Stimulated activated CD4-positive, alpha-beta T cell treated with anti-CD3 and anti-CD28 coated beads, Interleukin-4, amount 100 ng/mL, for 48 hours (primary cell): ENCODE measurements around the gene CD163.
"Not testable (repeated sequence)": the region's sequence is repeated elsewhere in the genome, so short reads cannot be mapped to it uniquely, and the experiment has no call there.

Source experiments
- DNase-seq, 2 donors: peaks; one replicate each; pipeline ENCODE4 v3.0.0-alpha.2; 2020; ENCODE audit warnings: low read depth in 2 of 2

CD163 gene

DNA sequence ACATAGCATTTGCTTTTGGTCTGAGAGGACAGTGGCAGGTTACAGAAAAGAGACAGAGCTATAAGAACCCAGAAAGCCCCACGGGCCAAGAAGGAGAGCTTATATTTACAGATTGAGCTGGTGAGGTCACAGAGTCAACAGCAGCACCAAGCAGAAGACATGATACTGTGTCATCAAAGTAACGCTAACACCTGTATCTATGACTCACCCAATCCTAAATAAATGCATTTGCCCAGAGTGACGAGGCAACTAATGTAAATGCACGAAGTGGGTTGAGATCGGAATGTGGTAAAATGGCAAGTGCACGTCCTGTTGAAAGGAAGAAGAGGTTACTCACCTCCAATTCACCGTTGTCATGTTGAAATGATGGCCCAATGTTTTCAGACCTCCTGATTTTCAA is 52.9 kb downstream of the CD163 start:
- no peak for DNase-seq

DNA sequence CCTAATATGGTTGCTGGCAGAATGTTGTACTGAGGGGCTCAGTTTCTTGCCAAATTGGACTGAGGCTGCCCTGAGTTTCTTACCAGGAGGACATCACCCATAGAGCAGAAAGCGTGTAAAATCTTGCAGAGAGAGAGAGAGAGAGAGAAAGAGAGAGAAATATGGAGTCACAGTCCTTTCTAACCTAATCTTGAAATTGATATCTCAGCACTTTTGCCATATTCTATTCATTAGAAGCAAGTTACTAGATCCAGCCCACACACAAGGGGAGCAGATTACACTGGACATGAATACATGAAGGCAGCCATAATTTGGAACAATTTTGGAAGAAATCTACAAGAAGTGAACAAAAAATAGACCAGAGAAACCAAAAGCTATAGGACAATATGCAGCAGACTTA is 55.5 kb downstream of the CD163 start:
- no peak for DNase-seq

DNA sequence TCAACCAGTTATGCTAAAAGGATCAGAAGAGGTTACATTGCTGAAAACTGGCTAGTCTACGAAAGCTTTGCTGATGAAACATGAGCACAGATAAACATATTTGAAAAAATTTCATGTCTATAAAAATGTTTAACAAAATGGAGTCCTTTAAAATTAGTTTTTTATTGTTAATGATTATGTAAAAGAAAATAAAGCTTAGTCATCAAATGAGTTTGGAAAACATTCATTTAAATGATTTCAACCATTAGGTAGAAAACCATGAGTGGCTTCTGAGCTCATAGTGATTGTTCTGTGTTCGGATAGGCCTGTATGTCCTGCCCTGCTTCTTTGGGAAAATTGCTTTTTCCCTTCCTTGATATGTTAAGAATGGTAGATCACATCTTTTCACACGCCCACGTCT is 59.0 kb downstream of the CD163 start:
- DNase-seq = no peak

DNA sequence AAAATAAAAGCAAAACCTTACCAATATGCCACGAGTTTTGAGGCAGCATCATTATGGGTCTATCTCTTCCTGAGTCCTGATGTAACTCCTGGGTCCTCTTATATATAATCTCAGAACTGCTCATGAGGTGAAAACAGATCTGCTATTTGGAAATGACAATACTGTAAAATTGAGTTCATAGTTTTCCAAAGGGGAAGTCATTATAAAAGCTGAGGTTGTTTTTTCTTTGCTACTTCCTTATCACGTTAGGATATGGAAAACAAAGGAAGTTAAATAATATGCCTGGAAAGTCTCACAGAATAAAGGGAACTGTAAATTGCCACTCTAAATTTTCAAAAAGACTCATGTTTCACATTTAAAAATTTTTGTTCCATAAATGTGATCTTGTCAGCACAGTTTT is 59.5 kb downstream of the CD163 start, which contains the start of gene CD163L1:
Gene CD163L1, minus strand, starts transcription at position 78 of the 400 bp plus-strand sequence. Its CDS starts 26 bp downstream, at position 52.
- DNase-seq = no peak

DNA sequence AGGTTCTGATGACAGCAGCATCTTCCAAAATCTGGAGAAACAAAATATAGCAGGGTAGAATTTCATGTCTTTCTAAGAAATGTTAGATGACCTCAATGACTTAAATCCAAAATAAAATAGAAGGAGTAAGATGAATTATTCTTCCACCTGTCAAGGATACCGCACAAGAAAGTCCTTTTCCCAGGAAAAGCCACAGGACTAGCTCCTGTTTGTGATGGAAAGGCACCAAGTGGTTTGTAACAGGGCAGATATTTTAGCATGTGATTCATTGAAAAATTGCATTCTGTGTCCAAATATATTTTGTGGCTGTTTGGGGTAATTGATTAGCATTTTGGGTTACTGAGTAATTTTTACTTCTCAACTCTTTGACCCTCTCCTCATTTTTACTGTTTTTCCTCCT is 62.4 kb downstream of the CD163 start:
- no peak for DNase-seq

DNA sequence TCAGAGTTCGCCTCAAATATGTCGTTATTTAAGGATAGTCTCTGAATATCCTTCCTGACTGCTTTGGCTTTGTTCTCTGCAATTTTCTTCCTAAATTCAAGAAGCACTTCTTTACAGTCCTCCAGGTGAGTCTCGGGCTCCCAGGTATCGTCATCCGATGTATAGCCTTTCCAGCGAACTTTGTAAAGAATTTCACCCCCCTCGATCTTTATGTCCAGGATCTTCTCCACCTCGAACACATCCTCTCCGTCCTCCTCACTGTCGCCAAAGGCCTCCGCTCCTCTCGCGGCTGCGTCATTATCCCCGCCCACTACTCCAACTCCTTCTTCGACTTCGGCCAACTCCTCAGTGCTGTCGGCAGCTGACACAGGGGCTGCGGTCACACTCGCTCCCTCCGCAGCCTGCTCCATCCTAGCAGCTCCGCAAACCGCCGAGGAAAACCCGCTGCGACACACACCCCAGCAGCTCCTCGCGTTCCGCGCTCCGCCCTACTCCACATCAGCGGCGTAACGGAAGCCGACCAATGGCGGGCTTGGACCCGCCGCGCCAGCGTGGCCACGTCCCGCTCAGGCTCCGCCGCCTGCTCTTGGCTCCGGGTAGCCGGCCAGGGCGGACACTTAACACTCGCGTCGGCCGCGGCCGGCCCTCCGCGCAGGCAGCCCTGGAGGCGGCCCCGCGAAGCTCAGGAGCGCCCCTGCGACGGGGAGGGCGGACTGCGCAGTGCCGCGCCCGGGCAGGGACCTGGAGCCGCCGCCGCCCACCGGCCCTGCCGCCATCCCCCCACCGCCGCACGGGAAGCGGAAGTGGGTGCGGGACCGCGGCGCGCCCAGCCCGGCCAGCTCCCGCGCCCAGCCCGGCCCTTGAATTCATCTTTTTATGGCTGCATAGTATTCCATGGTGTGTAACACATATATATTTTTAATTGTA is 63.7 kb downstream of the CD163 start:
- DNase-seq = peak; percentile 26 to 33

DNA sequence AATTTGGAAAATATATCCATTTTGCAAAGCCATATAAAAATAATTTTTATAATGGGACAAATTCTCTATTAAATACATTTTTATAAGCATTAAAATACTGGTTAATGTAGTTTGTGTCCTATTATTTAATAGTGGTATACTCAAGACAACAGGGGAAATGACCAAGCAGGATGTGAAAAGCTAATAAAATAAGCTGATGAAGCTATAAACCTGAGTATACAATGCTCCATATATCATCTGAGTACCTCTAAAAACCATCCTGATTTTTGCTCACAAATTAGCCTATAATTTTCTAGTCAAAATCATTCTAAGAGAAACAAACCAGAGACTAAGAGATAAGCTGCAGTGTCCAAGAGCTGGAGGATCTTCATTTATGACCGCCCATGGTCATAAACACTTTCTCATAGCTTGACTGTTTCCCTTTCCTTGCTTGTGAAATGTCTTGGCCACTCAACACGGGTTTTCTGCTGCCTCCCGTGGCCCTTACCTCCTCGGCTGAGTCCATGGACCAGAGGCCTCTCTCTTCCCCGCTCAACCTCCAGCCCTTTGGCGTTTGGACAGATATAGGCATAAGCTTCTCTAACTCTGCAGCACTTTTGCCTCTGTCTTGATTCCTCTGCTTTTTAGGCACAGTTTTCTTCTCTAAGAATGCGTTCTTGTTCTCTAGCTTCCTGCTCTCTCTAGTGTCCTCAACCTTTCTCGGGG is 65.1 kb downstream of the CD163 start:
- not testable (repeated sequence) for DNase-seq

DNA sequence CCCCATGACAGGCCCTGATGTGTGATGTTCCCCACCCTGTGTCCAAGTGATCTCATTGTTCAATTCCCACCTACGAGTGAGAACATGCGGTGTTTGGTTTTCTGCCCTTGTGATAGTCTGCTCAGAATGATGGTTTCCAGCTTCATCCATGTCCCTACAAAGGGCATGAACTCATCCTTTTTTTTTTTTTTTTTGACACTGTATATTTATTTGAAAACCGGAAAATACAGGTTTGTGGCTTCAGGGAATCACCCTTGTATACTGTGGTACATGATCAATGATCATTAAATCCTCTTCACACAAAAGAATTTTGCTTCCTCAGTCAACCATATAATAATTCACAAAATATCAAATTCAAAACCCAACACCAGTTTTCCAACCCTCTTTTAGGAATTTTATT is 66.1 kb downstream of the CD163 start:
- DNase-seq = not testable (repeated sequence)

DNA sequence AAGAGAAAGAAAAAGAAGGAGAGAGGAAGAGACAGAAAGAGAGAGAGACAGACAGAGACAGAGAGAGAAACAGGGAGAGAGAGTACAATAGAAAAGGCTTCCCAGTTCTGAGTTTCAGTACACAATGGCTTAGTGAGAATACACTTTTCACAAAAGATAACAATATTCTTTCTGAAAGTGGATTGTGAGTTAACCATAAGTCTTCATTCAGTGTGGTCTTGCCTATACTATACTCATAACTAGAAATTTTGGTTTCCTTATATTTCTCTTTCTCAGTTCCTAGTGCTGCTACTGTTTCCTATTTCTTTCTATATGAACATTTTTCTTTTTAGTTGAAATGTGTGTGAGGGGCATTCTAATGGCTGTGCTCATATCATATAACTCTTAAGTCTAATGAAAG is 68.9 kb downstream of the CD163 start:
- DNase-seq = no peak

DNA sequence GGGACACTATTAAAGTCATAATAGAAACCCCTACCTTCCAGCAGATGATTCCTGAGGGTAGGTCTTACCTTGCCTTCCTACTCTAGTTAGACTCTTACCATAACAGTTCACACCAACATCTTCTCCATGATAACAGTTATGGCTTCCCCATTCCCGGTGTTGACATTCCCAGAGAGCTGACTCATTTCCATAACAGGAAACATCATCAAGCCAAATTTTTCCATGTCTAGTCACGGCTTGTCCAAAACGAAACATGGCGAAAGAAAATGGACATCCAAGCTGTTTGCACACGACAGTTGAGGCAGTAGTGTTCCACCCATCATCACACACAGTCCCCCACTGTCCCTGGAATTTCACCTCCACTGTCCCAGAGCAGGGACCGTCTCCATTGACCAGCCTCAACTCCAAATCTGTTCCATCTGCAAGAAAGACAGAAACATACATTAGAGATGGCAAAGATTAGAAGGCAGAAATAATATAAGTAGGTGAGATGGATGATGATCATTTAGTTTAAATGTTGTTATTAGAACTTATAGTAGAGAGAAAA is 70.2 kb downstream of the CD163 start:
- no peak for DNase-seq

DNA sequence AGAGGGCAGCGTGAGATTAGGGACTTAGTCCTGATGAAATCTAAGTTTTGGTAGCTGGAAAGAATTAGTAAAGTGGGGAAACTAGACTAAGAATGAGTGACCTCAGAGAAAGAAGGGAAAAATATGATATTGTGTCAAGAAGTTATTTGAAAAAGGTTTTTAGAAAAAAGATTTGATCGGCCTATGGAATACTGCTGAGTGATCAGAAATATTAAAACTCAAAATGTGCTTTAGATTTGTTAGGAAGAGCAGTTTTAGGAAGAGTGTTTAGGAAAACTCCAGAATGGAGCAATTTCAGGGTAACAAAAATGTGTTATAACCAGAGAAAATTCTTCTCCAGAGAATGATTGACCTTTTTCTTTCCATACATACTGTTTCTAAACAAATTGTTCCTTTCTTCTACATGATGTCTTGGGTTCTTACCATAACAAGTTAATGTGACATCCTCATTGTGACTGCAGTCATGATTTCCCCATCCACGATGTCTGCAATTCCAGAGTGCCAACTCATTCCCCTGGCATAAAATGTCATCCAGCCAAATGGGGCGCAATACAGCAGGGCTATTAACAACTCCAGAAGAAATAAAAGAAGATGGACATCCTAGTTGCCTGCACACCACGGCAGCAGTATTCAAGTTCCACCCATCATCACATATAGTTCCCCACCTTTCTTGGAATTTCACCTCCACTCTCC is 71.4 kb downstream of the CD163 start:
- DNase-seq = no peak
